ENCODE measurements around the gene NELFE. TPM values are rescaled to one million over a fixed set of nuclear protein-coding genes. Genes with fewer than 3 reads are reported as not detected.

The NELFE gene
- total RNA-seq, 1 experiment from 2014 or later, result 68.3 TPM

DNA sequence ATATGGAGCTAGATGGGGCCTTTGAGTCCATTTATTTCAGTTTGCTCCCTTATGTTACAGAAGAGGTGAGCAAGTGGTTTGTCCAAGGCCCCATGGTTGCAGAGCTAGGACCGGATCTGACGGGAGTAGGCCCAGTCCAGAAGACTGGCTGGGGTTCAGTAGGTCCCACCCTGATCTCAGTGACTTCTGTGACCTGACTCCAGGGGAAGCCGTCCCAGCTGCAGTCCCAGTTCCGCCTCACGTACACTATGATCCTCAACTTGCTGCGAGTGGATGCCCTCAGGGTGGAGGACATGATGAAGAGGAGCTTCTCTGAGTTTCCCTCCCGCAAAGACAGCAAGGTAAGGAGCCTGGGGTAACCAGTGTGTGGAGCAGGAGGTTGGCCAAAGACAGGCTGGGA is 7.7 kb upstream of the NELFE start:
- Histone ChIP-seq H3K27me3 (ENCODE audit: insufficient read depth, low read length) (no peaks in the 10 kb centered on the region), H4K20me1 (ENCODE audit: insufficient read depth) (no peaks in the 10 kb centered on the region), H3K4me2 (ENCODE audit: low read length) (no peak overlapping the region), H3K36me3 (ENCODE audit: control insufficient read depth in 1 of 2, insufficient read depth in 2 of 2, low read length in 2 of 2) (peaks cover 39 to 50% of the 10 kb centered on the region in 2 experiments; a peak in 3 of 4 replicates), H2AFZ (ENCODE audit: low read depth, low read length, poor library complexity, severe bottlenecking) (no peak overlapping the region), H3K9me3 (ENCODE audit: control insufficient read depth in 1 of 2, insufficient read depth in 1 of 2, low read depth in 1 of 2, low read length in 2 of 2) (no peaks in the 10 kb centered on the region), H3K4me3 (replicated peaks in 1 of 2; ENCODE audit: low read depth in 1 of 2, low read length in 2 of 2) (no peak overlapping the region), H3K27ac (ENCODE audit: low read depth, low read length) (no peak overlapping the region), H3K79me2 (ENCODE audit: insufficient read depth, low read length) (peaks cover 13% of the 10 kb centered on the region), H3K9me2 (ENCODE audit: insufficient read depth) (no peaks in the 10 kb centered on the region), H3K9ac (ENCODE audit: low read length) (no peak overlapping the region), H3K4me1 (ENCODE audit: control insufficient read depth in 1 of 2, insufficient read depth in 2 of 2, low read length in 2 of 2) (peaks cover 3 to 11% of the 10 kb centered on the region in 2 experiments; a peak in 3 of 4 replicates)
- ChIA-PET POLR2A (no interaction called here), RAD21 (ENCODE audit: low non-redundant PET in 1 of 2, low total read pairs in 2 of 2, uncharacterized antibody in 2 of 2, unreplicated experiment in 2 of 2) (no interaction called here), CTCF (no interaction called here)
- TF ChIP-seq YY1 (IDR thresholded peaks at IDR 0.05; ENCODE audit: extremely low read depth, insufficient replicate concordance, low read depth, low read length) (no peak), SP1 (IDR thresholded peaks at IDR 0.05; ENCODE audit: low read depth) (no peak), POLR2AphosphoS5 (IDR thresholded peaks at IDR 0.05; ENCODE audit: low read depth, low read length) (no peak), EZH2phosphoT487 (IDR thresholded peaks at IDR 0.05; ENCODE audit: borderline replicate concordance) (no peak), EZH2 (IDR thresholded peaks at IDR 0.05) (no peak), POLR2A (IDR thresholded peaks at IDR 0.05; ENCODE audit: borderline replicate concordance, extremely low read depth, insufficient read depth, insufficient read length) (no peak), CBX3 (IDR thresholded peaks at IDR 0.05; ENCODE audit: low read depth) (no peak), ZFX (IDR thresholded peaks at IDR 0.05) (no peak), SIN3A (IDR thresholded peaks at IDR 0.05; ENCODE audit: low read depth) (no peak)
- TF ChIP-seq, protein P1, sequence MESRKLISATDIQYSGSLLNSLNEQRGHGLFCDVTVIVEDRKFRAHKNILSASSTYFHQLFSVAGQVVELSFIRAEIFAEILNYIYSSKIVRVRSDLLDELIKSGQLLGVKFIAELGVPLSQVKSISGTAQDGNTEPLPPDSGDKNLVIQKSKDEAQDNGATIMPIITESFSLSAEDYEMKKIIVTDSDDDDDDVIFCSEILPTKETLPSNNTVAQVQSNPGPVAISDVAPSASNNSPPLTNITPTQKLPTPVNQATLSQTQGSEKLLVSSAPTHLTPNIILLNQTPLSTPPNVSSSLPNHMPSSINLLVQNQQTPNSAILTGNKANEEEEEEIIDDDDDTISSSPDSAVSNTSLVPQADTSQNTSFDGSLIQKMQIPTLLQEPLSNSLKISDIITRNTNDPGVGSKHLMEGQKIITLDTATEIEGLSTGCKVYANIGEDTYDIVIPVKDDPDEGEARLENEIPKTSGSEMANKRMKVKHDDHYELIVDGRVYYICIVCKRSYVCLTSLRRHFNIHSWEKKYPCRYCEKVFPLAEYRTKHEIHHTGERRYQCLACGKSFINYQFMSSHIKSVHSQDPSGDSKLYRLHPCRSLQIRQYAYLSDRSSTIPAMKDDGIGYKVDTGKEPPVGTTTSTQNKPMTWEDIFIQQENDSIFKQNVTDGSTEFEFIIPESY (IDR thresholded peaks at IDR 0.05; ENCODE audit: extremely low read depth, insufficient replicate concordance, low read length), result no peak
- TF ChIP-seq, protein P2, sequence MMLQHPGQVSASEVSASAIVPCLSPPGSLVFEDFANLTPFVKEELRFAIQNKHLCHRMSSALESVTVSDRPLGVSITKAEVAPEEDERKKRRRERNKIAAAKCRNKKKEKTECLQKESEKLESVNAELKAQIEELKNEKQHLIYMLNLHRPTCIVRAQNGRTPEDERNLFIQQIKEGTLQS (IDR thresholded peaks at IDR 0.05), result no peak
- TF ChIP-seq, protein P3, sequence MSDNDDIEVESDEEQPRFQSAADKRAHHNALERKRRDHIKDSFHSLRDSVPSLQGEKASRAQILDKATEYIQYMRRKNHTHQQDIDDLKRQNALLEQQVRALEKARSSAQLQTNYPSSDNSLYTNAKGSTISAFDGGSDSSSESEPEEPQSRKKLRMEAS (IDR thresholded peaks at IDR 0.05), result no peak
- TF ChIP-seq, protein P4, sequence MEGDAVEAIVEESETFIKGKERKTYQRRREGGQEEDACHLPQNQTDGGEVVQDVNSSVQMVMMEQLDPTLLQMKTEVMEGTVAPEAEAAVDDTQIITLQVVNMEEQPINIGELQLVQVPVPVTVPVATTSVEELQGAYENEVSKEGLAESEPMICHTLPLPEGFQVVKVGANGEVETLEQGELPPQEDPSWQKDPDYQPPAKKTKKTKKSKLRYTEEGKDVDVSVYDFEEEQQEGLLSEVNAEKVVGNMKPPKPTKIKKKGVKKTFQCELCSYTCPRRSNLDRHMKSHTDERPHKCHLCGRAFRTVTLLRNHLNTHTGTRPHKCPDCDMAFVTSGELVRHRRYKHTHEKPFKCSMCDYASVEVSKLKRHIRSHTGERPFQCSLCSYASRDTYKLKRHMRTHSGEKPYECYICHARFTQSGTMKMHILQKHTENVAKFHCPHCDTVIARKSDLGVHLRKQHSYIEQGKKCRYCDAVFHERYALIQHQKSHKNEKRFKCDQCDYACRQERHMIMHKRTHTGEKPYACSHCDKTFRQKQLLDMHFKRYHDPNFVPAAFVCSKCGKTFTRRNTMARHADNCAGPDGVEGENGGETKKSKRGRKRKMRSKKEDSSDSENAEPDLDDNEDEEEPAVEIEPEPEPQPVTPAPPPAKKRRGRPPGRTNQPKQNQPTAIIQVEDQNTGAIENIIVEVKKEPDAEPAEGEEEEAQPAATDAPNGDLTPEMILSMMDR (IDR thresholded peaks at IDR 0.05 in 2 of 3, conservative IDR thresholded peaks at IDR 0.05 in 1 of 3; ENCODE audit: borderline replicate concordance in 1 of 3, insufficient read depth in 1 of 3, low read depth in 2 of 3, low read length in 2 of 3), result no peak
- no TSS peak for BruUV-seq (replicated peaks)
- no peak for DNase-seq (ENCODE audit: low read depth, low spot score)
- ATAC-seq, result no peak
- intact Hi-C loops (cut with micrococcal nuclease), result no loop called here
